ENCODE measurements around the gene ARHGAP24. TPM values are rescaled to one million over a fixed set of nuclear protein-coding genes. Genes with fewer than 3 reads are reported as not detected.

ARHGAP24 gene
- total RNA-seq (1 to 10 TPM in 1 of 2 donors, not detected in 1; 7.0 TPM), total RNA-seq (0 reads per million in 2 donors)

GRCh38 chr4:85474818-85475630, at the start of gene ARHGAP24:
Gene ARHGAP24 (plus strand): TSS chr4:85475150.
- ATAC-seq = peak; percentile 82
- no peak for DNase-seq
- H3K36me3 Mint-ChIP-seq (ENCODE audit: low read depth) = no peaks in the 10 kb centered on the region
- peaks cover 23% of the 10 kb centered on the region for H3K27me3 Mint-ChIP-seq
- no peaks in the 10 kb centered on the region for H3K4me1 Mint-ChIP-seq
- no peak within 1 kb of the TSS for H3K27ac Mint-ChIP-seq
- H3K9me3 ChIP-seq (ENCODE audit: control insufficient read depth, low read length, poor library complexity, severe bottlenecking) = no peaks in the 10 kb centered on the region
- H3K4me3 Mint-ChIP-seq = peak within 1 kb of the TSS; percentile 62

- ATAC-seq (no peak), DNase-seq (no peak)
- H3K9me3 ChIP-seq (ENCODE audit: control insufficient read depth, low read length, poor library complexity, severe bottlenecking) = no peaks in the 10 kb centered on the region
- H3K27ac Mint-ChIP-seq = no peak overlapping the region
- H3K4me3 Mint-ChIP-seq = no peak overlapping the region
- no peaks in the 10 kb centered on the region for H3K36me3 Mint-ChIP-seq (ENCODE audit: low read depth)
- H3K4me1 Mint-ChIP-seq = no peaks in the 10 kb centered on the region
- H3K27me3 Mint-ChIP-seq = no peaks in the 10 kb centered on the region
These were observed 48.6 kb upstream of the ARHGAP24 start for GRCh38 chr4:85426366-85426765.

- Mint-ChIP-seq H3K36me3 (ENCODE audit: low read depth) (no peaks in the 10 kb centered on the region), H3K4me1 (no peaks in the 10 kb centered on the region), H3K4me3 (no peak overlapping the region), H3K27ac (no peak overlapping the region), H3K27me3 (no peaks in the 10 kb centered on the region)
- H3K9me3 ChIP-seq (ENCODE audit: control insufficient read depth, low read length, poor library complexity, severe bottlenecking) = no peaks in the 10 kb centered on the region
- DNase-seq (no peak), ATAC-seq (no peak)
These were observed 47.8 kb upstream of the ARHGAP24 start for GRCh38 chr4:85427123-85427522.

- ATAC-seq (no peak), DNase-seq (no peak)
- H3K4me1 Mint-ChIP-seq = no peaks in the 10 kb centered on the region
- H3K27me3 Mint-ChIP-seq = no peaks in the 10 kb centered on the region
- no peaks in the 10 kb centered on the region for H3K36me3 Mint-ChIP-seq (ENCODE audit: low read depth)
- no peak overlapping the region for H3K4me3 Mint-ChIP-seq
- no peaks in the 10 kb centered on the region for H3K9me3 ChIP-seq (ENCODE audit: control insufficient read depth, low read length, poor library complexity, severe bottlenecking)
- no peak overlapping the region for H3K27ac Mint-ChIP-seq
These were observed 44.7 kb upstream of the ARHGAP24 start for GRCh38 chr4:85430226-85430625.

- Mint-ChIP-seq H3K4me1 (no peaks in the 10 kb centered on the region), H3K27me3 (no peaks in the 10 kb centered on the region), H3K27ac (no peak overlapping the region), H3K36me3 (ENCODE audit: low read depth) (no peaks in the 10 kb centered on the region), H3K4me3 (no peak overlapping the region)
- DNase-seq (no peak), ATAC-seq (no peak)
- no peaks in the 10 kb centered on the region for H3K9me3 ChIP-seq (ENCODE audit: control insufficient read depth, low read length, poor library complexity, severe bottlenecking)
These were observed 44.3 kb upstream of the ARHGAP24 start for GRCh38 chr4:85430697-85431096.

- H3K4me1 Mint-ChIP-seq = no peaks in the 10 kb centered on the region
- H3K27ac Mint-ChIP-seq = no peak overlapping the region
- no peaks in the 10 kb centered on the region for H3K27me3 Mint-ChIP-seq
- DNase-seq (no peak), ATAC-seq (no peak)
- no peak overlapping the region for H3K4me3 Mint-ChIP-seq
- no peaks in the 10 kb centered on the region for H3K36me3 Mint-ChIP-seq (ENCODE audit: low read depth)
- H3K9me3 ChIP-seq (ENCODE audit: control insufficient read depth, low read length, poor library complexity, severe bottlenecking) = no peaks in the 10 kb centered on the region
These were observed 43.8 kb upstream of the ARHGAP24 start for GRCh38 chr4:85431156-85431555.

DNA sequence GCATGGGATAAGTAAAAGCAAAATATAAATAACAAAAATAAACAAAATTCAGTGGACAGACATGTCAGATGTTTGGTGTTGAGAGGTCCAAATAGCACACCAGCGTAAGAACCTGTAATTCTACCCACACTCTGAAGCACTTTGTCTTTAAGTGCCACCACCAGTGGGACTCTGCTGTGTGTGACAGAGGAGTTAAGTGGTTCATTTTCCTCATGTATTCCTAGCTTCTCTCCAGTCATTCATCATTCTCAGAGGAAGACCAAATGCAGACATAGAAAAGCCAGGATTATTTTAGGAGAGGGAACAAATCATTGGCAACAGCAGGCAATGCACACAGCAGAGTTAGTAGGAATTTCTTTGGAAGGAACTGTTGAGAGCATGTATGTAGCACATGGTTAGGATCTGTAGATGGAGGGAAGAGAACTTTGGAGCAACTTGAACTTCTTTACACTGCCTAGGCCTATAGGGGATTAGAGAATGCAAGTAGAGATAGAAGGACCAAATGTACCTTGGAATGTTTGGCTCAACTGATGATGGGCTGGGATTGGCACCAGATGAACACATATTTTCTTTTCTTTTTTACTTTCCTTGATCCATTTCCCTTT, 43.0 kb upstream of the ARHGAP24 start:
- no peaks in the 10 kb centered on the region for H3K36me3 Mint-ChIP-seq (ENCODE audit: low read depth)
- no peak for DNase-seq
- no peak overlapping the region for H3K4me3 Mint-ChIP-seq
- no peak overlapping the region for H3K27ac Mint-ChIP-seq
- no peaks in the 10 kb centered on the region for H3K4me1 Mint-ChIP-seq
- H3K9me3 ChIP-seq (ENCODE audit: control insufficient read depth, low read length, poor library complexity, severe bottlenecking) = no peaks in the 10 kb centered on the region
- no peaks in the 10 kb centered on the region for H3K27me3 Mint-ChIP-seq
- no peak for ATAC-seq

- H3K9me3 ChIP-seq (ENCODE audit: control insufficient read depth, low read length, poor library complexity, severe bottlenecking) = no peaks in the 10 kb centered on the region
- H3K27ac Mint-ChIP-seq = no peak overlapping the region
- H3K36me3 Mint-ChIP-seq (ENCODE audit: low read depth) = no peaks in the 10 kb centered on the region
- no peak overlapping the region for H3K4me3 Mint-ChIP-seq
- no peaks in the 10 kb centered on the region for H3K27me3 Mint-ChIP-seq
- no peak for ATAC-seq
- no peak for DNase-seq
- no peaks in the 10 kb centered on the region for H3K4me1 Mint-ChIP-seq
These were observed 29.8 kb upstream of the ARHGAP24 start for GRCh38 chr4:85445050-85445639.

DNA sequence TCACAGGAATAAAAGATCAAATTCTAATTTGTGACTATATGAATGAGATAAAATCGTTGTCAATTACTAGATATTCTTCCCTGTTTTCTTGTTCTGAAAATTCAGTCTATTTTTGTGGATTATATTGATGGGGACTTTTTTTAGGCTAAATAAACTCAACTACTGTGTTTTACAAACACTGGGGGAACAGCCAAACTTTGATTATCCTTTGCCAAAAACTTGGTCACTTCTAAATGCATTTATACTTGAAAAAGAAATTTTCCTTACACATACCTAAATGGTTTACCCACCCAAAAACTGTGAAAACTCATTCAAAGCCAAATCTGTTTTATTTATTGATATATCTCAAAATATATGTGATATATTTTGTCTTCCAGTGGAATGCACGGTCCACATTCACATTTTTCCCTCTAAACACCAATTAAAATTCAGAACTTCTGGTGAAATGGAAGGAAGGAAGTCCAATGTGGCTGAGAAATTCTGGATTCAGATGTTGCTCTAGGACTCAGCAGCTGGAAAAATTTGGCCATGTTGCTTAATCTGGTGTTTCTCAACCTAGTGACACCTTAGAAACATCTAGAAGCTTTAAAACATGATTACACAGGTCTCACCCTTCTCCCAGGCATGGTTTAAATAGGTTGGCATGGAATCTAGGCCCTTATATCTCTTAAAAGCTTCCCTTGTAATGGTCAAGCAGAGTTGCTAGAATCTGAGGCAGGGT, 28.6 kb upstream of the ARHGAP24 start:
- no peak for DNase-seq
- no peak overlapping the region for H3K4me3 Mint-ChIP-seq
- H3K27ac Mint-ChIP-seq = no peak overlapping the region
- no peaks in the 10 kb centered on the region for H3K4me1 Mint-ChIP-seq
- no peaks in the 10 kb centered on the region for H3K9me3 ChIP-seq (ENCODE audit: control insufficient read depth, low read length, poor library complexity, severe bottlenecking)
- H3K27me3 Mint-ChIP-seq = no peaks in the 10 kb centered on the region
- no peaks in the 10 kb centered on the region for H3K36me3 Mint-ChIP-seq (ENCODE audit: low read depth)
- ATAC-seq = no peak

- H3K4me3 Mint-ChIP-seq = no peak overlapping the region
- no peaks in the 10 kb centered on the region for H3K27me3 Mint-ChIP-seq
These were observed 25.8 kb upstream of the ARHGAP24 start for GRCh38 chr4:85448906-85449890.

DNA sequence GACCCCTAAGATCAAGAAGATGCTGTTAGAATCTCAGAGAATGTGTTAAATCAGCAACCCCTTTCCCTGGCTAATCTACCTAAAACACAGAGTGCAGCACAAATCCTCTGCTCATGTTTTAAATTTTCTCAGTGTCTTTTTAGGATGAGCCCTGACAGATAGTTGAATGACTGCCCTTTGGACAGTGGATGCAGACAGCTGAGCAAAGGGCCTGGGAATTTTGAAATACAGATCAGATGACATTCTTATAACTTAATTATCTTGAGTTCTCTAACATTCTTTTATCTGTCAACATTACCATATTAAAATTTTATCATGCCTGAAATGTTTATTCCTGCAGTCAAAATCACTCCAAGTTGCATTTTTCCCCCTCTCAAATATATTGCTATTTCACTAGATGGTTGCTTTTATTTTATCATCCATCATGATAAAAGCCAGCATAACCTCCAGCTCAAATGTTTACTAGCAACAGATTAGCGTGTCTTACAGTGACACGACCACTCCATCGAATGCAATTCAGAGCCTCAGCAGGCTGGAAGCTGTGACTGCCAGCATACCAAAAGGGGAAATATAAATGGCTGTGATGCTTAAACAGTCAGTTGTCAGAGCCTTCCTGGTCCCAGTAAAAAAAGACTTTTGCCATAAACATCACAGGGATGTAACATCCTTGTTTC, 22.8 kb upstream of the ARHGAP24 start:
- ATAC-seq = no peak

More at GRCh38 chr4:85448906-85449890, 25.8 kb upstream of the ARHGAP24 start:
- no peak overlapping the region for H3K27ac Mint-ChIP-seq
- ATAC-seq = no peak
- no peaks in the 10 kb centered on the region for H3K4me1 Mint-ChIP-seq
- DNase-seq = no peak
- H3K9me3 ChIP-seq (ENCODE audit: control insufficient read depth, low read length, poor library complexity, severe bottlenecking) = no peaks in the 10 kb centered on the region
- H3K36me3 Mint-ChIP-seq (ENCODE audit: low read depth) = no peaks in the 10 kb centered on the region

GRCh38 chr4:85455942-85456341, 19.0 kb upstream of the ARHGAP24 start:
- Mint-ChIP-seq H3K4me1 (no peaks in the 10 kb centered on the region), H3K36me3 (ENCODE audit: low read depth) (no peaks in the 10 kb centered on the region), H3K27ac (no peak overlapping the region), H3K27me3 (no peaks in the 10 kb centered on the region), H3K4me3 (no peak overlapping the region)
- DNase-seq (no peak), ATAC-seq (no peak)
- no peaks in the 10 kb centered on the region for H3K9me3 ChIP-seq (ENCODE audit: control insufficient read depth, low read length, poor library complexity, severe bottlenecking)

More for the DNA sequence above, 22.8 kb upstream of the ARHGAP24 start:
- H3K27me3 Mint-ChIP-seq = no peaks in the 10 kb centered on the region
- H3K36me3 Mint-ChIP-seq (ENCODE audit: low read depth) = no peaks in the 10 kb centered on the region
- H3K4me3 Mint-ChIP-seq = no peak overlapping the region
- H3K4me1 Mint-ChIP-seq = no peaks in the 10 kb centered on the region
- no peak overlapping the region for H3K27ac Mint-ChIP-seq
- no peaks in the 10 kb centered on the region for H3K9me3 ChIP-seq (ENCODE audit: control insufficient read depth, low read length, poor library complexity, severe bottlenecking)
- DNase-seq = no peak

All from T-helper 17 cell (primary cell).